HG03025 (cell line): Measurements from ENCODE around the gene SDSL.

Source experiments
- ATAC-seq: cut with Tn5 transposase; IDR thresholded peaks from one replicate; pipeline ENCODE4 v1.9.1; 2021; ENCODE audit warnings: mild to moderate bottlenecking, moderate library complexity; ENCODE audit not compliant: unreplicated experiment, low FRiP score

The SDSL gene

GRCh38 chr12:113422030-113422885 is at the start of gene SDSL:
Gene SDSL (plus strand): TSS chr12:113422380. CDS start chr12:113427983, 5,603 bp downstream.
- peak; percentile 66 for ATAC-seq

- no peak for ATAC-seq
Measured at GRCh38 chr12:113373440-113373839, 48.7 kb upstream of the SDSL start.

- ATAC-seq: no peak
Measured at GRCh38 chr12:113373969-113374368, 48.2 kb upstream of the SDSL start.

- no peak for ATAC-seq
Measured at GRCh38 chr12:113374823-113375428, 47.3 kb upstream of the SDSL start.

GRCh38 chr12:113378291-113378690 is 43.9 kb upstream of the SDSL start:
- ATAC-seq: no peak

- ATAC-seq: no peak
Measured at GRCh38 chr12:113381220-113381619, 41.0 kb upstream of the SDSL start.

GRCh38 chr12:113382206-113382605 is 40.0 kb upstream of the SDSL start:
- no peak for ATAC-seq

GRCh38 chr12:113384778-113385177 is 37.4 kb upstream of the SDSL start:
- ATAC-seq: no peak

- no peak for ATAC-seq
Measured at GRCh38 chr12:113385282-113385882, 36.8 kb upstream of the SDSL start.

- ATAC-seq: no peak
Measured at GRCh38 chr12:113386866-113387566, 35.2 kb upstream of the SDSL start.

- no peak for ATAC-seq
Measured at GRCh38 chr12:113387631-113388030, 34.5 kb upstream of the SDSL start.

GRCh38 chr12:113388351-113388750 is 33.8 kb upstream of the SDSL start:
- no peak for ATAC-seq

- no peak for ATAC-seq
Measured at GRCh38 chr12:113390064-113391043, 31.8 kb upstream of the SDSL start.

- ATAC-seq: no peak
Measured at GRCh38 chr12:113391145-113391544, 31.0 kb upstream of the SDSL start.

GRCh38 chr12:113391650-113392337 is 30.4 kb upstream of the SDSL start:
- ATAC-seq: no peak

- ATAC-seq: no peak
Measured at GRCh38 chr12:113392520-113392919, 29.7 kb upstream of the SDSL start.

- no peak for ATAC-seq
Measured at GRCh38 chr12:113392988-113393579, 29.1 kb upstream of the SDSL start.

- ATAC-seq: no peak
Measured at GRCh38 chr12:113393749-113394148, 28.4 kb upstream of the SDSL start.

- no peak for ATAC-seq
Measured at GRCh38 chr12:113395119-113395518, 27.1 kb upstream of the SDSL start.
